GM19468 (cell line): ENCODE data around the gene CABLES2.
A peak's percentile ranks its signal among the peaks of the same experiment; 100 is the strongest.

Source experiments
- ATAC-seq: cut with Tn5 transposase; IDR thresholded peaks from one replicate; pipeline ENCODE4 v1.9.1; 2021; ENCODE audit warnings: mild to moderate bottlenecking, moderate library complexity, moderate number of reproducible peaks; ENCODE audit not compliant: unreplicated experiment; ENCODE audit errors: extremely low read depth

CABLES2 gene

GRCh38 chr20:62354031-62354808 is 52.9 kb downstream of the CABLES2 start:
- ATAC-seq: no peak

GRCh38 chr20:62353289-62354030 is 53.6 kb downstream of the CABLES2 start:
- ATAC-seq: no peak

- no peak for ATAC-seq
Observed at GRCh38 chr20:62352402-62353288, 54.4 kb downstream of the CABLES2 start.

- no peak for ATAC-seq
Observed at GRCh38 chr20:62351469-62352401, 55.4 kb downstream of the CABLES2 start.

GRCh38 chr20:62350629-62351422 is 56.3 kb downstream of the CABLES2 start:
- no peak for ATAC-seq

GRCh38 chr20:62350098-62350628 is 56.9 kb downstream of the CABLES2 start:
- ATAC-seq: no peak

GRCh38 chr20:62349556-62350097 is 57.5 kb downstream of the CABLES2 start:
- no peak for ATAC-seq

GRCh38 chr20:62348604-62349003 is 58.5 kb downstream of the CABLES2 start:
- no peak for ATAC-seq

GRCh38 chr20:62347445-62347844 is 59.6 kb downstream of the CABLES2 start:
- no peak for ATAC-seq

- ATAC-seq: no peak
Observed at GRCh38 chr20:62347151-62347404, 60.0 kb downstream of the CABLES2 start.

GRCh38 chr20:62346398-62347150 is 60.5 kb downstream of the CABLES2 start:
- no peak for ATAC-seq

- no peak for ATAC-seq
Observed at GRCh38 chr20:62345681-62346370, 61.3 kb downstream of the CABLES2 start.

GRCh38 chr20:62344782-62345181 is 62.3 kb downstream of the CABLES2 start:
- ATAC-seq: no peak

GRCh38 chr20:62344092-62344491 is 63.0 kb downstream of the CABLES2 start:
- no peak for ATAC-seq

- ATAC-seq: no peak
Observed at GRCh38 chr20:62342910-62343309, 64.2 kb downstream of the CABLES2 start.

- ATAC-seq: peak; percentile 55
Observed at GRCh38 chr20:62339647-62340062, 67.4 kb downstream of the CABLES2 start.
